Mesothelial cell of epicardium (in vitro differentiated cells): ENCODE measurements around the gene HMCN1. TPM values are rescaled to one million over a fixed set of nuclear protein-coding genes. Genes with fewer than 3 reads are reported as not detected.
A peak's percentile ranks its signal among the peaks of the same experiment; 100 is the strongest.

Source experiments
- DNase-seq, 2 experiments: peaks; one replicate each; pipeline ENCODE4 v3.0.0; 2021; ENCODE audit warnings: low spot score in 2 of 2; ENCODE audit not compliant: unreplicated experiment in 2 of 2
- H3K27ac Mint-ChIP-seq: 2 replicates; pipeline ENCODE4 v1.8.0; 2021; ENCODE audit warnings: mixed read lengths
- H3K27me3 Mint-ChIP-seq: 2 replicates; pipeline ENCODE4 v1.8.0; 2021; ENCODE audit warnings: low read depth, mixed read lengths
- H3K36me3 Mint-ChIP-seq: 2 replicates; pipeline ENCODE4 v1.8.0; 2021; ENCODE audit warnings: mixed read lengths
- H3K4me1 Mint-ChIP-seq: 2 replicates; pipeline ENCODE4 v1.8.0; 2021; ENCODE audit warnings: mixed read lengths
- H3K4me3 Mint-ChIP-seq: 2 replicates; pipeline ENCODE4 v1.8.0; 2021; ENCODE audit warnings: mild to moderate bottlenecking, moderate library complexity, mixed read lengths
- H3K9me3 Mint-ChIP-seq: 2 replicates; pipeline ENCODE4 v1.8.0; 2021; ENCODE audit warnings: mixed read lengths
- total RNA-seq: library from RNA; stranded (reverse); gene quantifications from 3 replicates; pipeline ENCODE4 v1.2.1, GENCODE V29; 2021
- TF ChIP-seq, protein P1 (sequence below): fragments of 200-600 bp; sonication (generic); IDR thresholded peaks from one replicate; pipeline ENCODE4 v1.5.0; 2021; ENCODE audit warnings: antibody characterized with exemption; ENCODE audit not compliant: unreplicated experiment

The HMCN1 gene
- total RNA-seq, 1 donor from 2014 or later = 48.8 TPM

- TF ChIP-seq, protein P1, sequence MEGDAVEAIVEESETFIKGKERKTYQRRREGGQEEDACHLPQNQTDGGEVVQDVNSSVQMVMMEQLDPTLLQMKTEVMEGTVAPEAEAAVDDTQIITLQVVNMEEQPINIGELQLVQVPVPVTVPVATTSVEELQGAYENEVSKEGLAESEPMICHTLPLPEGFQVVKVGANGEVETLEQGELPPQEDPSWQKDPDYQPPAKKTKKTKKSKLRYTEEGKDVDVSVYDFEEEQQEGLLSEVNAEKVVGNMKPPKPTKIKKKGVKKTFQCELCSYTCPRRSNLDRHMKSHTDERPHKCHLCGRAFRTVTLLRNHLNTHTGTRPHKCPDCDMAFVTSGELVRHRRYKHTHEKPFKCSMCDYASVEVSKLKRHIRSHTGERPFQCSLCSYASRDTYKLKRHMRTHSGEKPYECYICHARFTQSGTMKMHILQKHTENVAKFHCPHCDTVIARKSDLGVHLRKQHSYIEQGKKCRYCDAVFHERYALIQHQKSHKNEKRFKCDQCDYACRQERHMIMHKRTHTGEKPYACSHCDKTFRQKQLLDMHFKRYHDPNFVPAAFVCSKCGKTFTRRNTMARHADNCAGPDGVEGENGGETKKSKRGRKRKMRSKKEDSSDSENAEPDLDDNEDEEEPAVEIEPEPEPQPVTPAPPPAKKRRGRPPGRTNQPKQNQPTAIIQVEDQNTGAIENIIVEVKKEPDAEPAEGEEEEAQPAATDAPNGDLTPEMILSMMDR = no peak
- DNase-seq = no peak
- Mint-ChIP-seq H3K4me1 (peaks cover 10% of the 10 kb centered on the region), H3K9me3 (no peaks in the 10 kb centered on the region), H3K4me3 (no peak overlapping the region), H3K27ac (no peak overlapping the region), H3K27me3 (no peaks in the 10 kb centered on the region), H3K36me3 (no peaks in the 10 kb centered on the region)
These were observed 480.6 kb downstream of the HMCN1 start for GRCh38 chr1:186214791-186215190.

DNA sequence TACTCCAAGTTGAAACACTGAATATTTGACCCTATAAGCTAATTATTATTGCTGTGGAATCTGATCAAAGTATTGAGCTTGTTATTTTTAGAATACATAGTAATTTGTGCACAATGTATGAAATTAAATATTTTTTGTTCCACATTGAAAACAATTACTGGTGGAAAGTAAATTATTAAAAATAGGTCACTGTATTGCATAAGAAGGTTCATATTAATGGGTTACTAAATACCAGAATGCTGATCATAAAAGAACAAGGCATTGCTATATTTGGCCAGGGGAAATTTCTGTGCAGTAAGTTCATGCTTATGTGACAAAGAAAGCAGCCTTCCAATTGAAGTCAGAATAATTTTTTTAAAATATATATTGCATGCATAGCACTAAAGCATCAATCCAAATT lies 481.4 kb downstream of the HMCN1 start:
- TF ChIP-seq, protein P1 = no peak
- Mint-ChIP-seq H3K4me1 (peaks cover 16% of the 10 kb centered on the region), H3K36me3 (no peaks in the 10 kb centered on the region), H3K27me3 (no peaks in the 10 kb centered on the region), H3K27ac (no peak overlapping the region), H3K4me3 (no peak overlapping the region), H3K9me3 (peaks cover under 1% of the 10 kb centered on the region)
- DNase-seq = no peak

GRCh38 chr1:186218654-186219352 lies 484.6 kb downstream of the HMCN1 start:
- Mint-ChIP-seq H3K27ac (no peak overlapping the region), H3K4me1 (peaks cover 7% of the 10 kb centered on the region), H3K4me3 (no peak overlapping the region), H3K9me3 (peaks cover 4% of the 10 kb centered on the region), H3K27me3 (no peaks in the 10 kb centered on the region), H3K36me3 (no peaks in the 10 kb centered on the region)
- TF ChIP-seq, protein P1 = no peak
- no peak for DNase-seq

DNA sequence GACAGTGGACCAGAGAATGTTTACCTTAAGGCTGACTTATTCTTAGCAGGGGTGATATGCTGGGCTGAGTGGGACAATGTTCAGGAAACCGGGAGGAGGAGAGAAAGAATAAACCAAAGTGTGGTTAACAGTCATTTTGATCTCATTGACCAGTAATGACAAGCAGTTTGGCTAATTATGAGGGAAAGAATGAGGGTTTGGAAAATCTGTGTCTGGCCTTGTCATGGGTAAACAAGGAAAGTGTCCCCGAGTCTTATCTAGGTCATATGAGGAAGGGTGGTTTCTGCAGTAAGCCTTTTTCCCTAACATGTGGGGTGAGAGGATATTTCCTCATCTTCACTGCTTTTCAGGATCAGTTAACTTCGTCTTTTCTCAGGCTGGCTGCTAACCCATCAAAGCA lies 485.9 kb downstream of the HMCN1 start:
- Mint-ChIP-seq H3K9me3 (peaks cover 4% of the 10 kb centered on the region), H3K36me3 (no peaks in the 10 kb centered on the region), H3K4me3 (no peak overlapping the region), H3K27me3 (no peaks in the 10 kb centered on the region), H3K27ac (no peak overlapping the region), H3K4me1 (peaks cover 12% of the 10 kb centered on the region)
- DNase-seq = no peak
- TF ChIP-seq, protein P1 = no peak

GRCh38 chr1:186220911-186221310 lies 486.7 kb downstream of the HMCN1 start:
- TF ChIP-seq, protein P1 = no peak
- Mint-ChIP-seq H3K27ac (no peak overlapping the region), H3K36me3 (no peaks in the 10 kb centered on the region), H3K4me3 (no peak overlapping the region), H3K4me1 (peaks cover 19% of the 10 kb centered on the region), H3K9me3 (peaks cover 4% of the 10 kb centered on the region), H3K27me3 (no peaks in the 10 kb centered on the region)
- DNase-seq = no peak

- DNase-seq = no peak
- H3K4me1 Mint-ChIP-seq = peaks cover 15% of the 10 kb centered on the region
These were observed 490.9 kb downstream of the HMCN1 start for GRCh38 chr1:186225096-186225495.

More at GRCh38 chr1:186225096-186225495, 490.9 kb downstream of the HMCN1 start:
- Mint-ChIP-seq H3K9me3 (peaks cover 9% of the 10 kb centered on the region), H3K4me3 (no peak overlapping the region), H3K36me3 (no peaks in the 10 kb centered on the region), H3K27ac (peak overlapping the region; percentile 71), H3K27me3 (peaks cover 1% of the 10 kb centered on the region)
- TF ChIP-seq, protein P1 = no peak
